Naive B cell (primary cell): ENCODE measurements around the gene DCUN1D5. TPM values are rescaled to one million over a fixed set of nuclear protein-coding genes. Genes with fewer than 3 reads are reported as not detected.
"Not testable (repeated sequence)": the region's sequence is repeated elsewhere in the genome, so short reads cannot be mapped to it uniquely, and the experiment has no call there.

Experiments used
- ATAC-seq, 2 donors: fragments of 150-1000 bp; cut with Tn5 transposase; 2 replicates each; pipeline ENCODE4 v1.10.0; 2021; ENCODE audit warnings: low read depth in 2 of 2, mild to moderate bottlenecking in 2 of 2, moderate library complexity in 2 of 2
- DNase-seq: peaks from one replicate; pipeline ENCODE4 v3.0.0; 2022
- H3K27ac Mint-ChIP-seq, 6 donors: one replicate each; pipeline ENCODE4 v1.8.0; 2020 to 2022; ENCODE audit warnings: mild to moderate bottlenecking in 6 of 6, mixed read lengths in 6 of 6, moderate library complexity in 5 of 6, inconsistent platforms in 2 of 6
- H3K27me3 Mint-ChIP-seq, 3 donors: one replicate each; pipeline ENCODE4 v1.8.0; 2021 to 2022; ENCODE audit warnings: mixed read lengths in 3 of 3, mild to moderate bottlenecking in 1 of 3
- H3K36me3 Mint-ChIP-seq, 2 donors: one replicate each; pipeline ENCODE4 v1.8.0; 2020 to 2022; ENCODE audit warnings: mixed read lengths in 2 of 2, inconsistent platforms in 1 of 2, mild to moderate bottlenecking in 1 of 2
- H3K4me1 Mint-ChIP-seq, 3 donors: one replicate each; pipeline ENCODE4 v1.8.0; 2020 to 2022; ENCODE audit warnings: mixed read lengths in 3 of 3, inconsistent platforms in 1 of 3, mild to moderate bottlenecking in 1 of 3, moderate library complexity in 1 of 3
- H3K4me3 Mint-ChIP-seq, 8 donors: one replicate each; pipeline ENCODE4 v1.8.0; 2020 to 2022; ENCODE audit warnings: mild to moderate bottlenecking in 8 of 8, mixed read lengths in 8 of 8, moderate library complexity in 8 of 8, inconsistent platforms in 2 of 8
- H3K9me3 Mint-ChIP-seq, 7 donors: one replicate each; pipeline ENCODE4 v1.8.0; 2020 to 2022; ENCODE audit warnings: mixed read lengths in 7 of 7, mild to moderate bottlenecking in 5 of 7, inconsistent platforms in 2 of 7, moderate library complexity in 1 of 7
- polyA plus RNA-seq, 6 donors: library from polyadenylated mRNA; unstranded; fragments of 300-500 nt; fragmentation: Illumina TruSeq; gene quantifications; one replicate each; pipeline ENCODE4 v1.2.3, GENCODE V29; 2021; ENCODE audit warnings: low read depth in 6 of 6

DCUN1D5 gene
- polyA plus RNA-seq, 6 donors from 2014 or later, result 17.1 to 33.4 (median 25.9) TPM

DNA sequence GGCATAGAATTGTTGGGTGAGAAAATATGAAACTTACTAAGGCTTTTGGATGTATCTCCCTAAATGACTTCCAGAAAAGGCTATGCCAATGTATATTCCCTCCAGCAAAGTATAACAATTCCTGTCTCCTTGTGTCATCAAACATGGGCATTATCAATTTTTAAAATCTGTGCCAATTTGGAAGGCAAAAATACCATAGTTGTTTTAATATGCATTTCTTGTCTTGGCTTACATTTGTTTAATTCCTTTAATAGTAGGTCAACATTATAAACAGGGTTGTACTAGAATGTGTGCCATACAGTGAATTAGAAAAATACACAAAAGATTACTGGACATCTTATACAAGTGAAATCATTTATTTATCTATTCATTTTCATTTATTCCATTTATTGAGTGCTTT is 41.6 kb downstream of the DCUN1D5 start:
- H3K27me3 Mint-ChIP-seq, result peaks cover 0 to 16% (median under 1%) of the 10 kb centered on the region in 3 donors
- H3K4me1 Mint-ChIP-seq, result no peaks in the 10 kb centered on the region
- ATAC-seq (no peak), DNase-seq (no peak)
- no peak overlapping the region for H3K27ac Mint-ChIP-seq
- H3K36me3 Mint-ChIP-seq, result peaks cover 0 to 5% of the 10 kb centered on the region in 2 donors
- H3K9me3 Mint-ChIP-seq, result peaks cover 0 to 2% (median 0%) of the 10 kb centered on the region in 7 donors
- H3K4me3 Mint-ChIP-seq, result no peak overlapping the region

DNA sequence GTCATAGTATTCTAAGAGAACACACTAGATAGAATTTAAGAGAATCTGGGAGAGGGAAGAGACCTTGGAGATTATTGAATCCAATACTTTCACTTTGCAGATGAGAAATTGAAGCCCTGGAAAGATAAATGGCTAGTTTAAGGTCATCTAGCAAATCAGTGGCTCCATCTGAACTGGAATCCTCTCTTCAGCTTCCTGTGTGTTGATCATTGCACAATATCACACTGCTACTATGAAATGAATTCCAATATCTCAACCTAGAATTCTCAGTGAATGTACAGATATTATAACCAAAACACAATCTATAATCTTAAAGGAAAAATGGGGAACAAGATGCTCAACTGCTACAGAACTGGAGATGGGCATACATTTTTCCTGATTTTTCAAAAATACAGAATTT is 44.1 kb downstream of the DCUN1D5 start:
- Mint-ChIP-seq H3K4me3 (no peak overlapping the region), H3K4me1 (no peaks in the 10 kb centered on the region), H3K27ac (no peak overlapping the region), H3K9me3 (peaks cover 0 to 2% (median 0%) of the 10 kb centered on the region in 7 donors), H3K27me3 (peaks cover 0 to 21% (median 8%) of the 10 kb centered on the region in 3 donors), H3K36me3 (peaks cover 0 to 5% of the 10 kb centered on the region in 2 donors)
- ATAC-seq, result no peak
- no peak for DNase-seq

DNA sequence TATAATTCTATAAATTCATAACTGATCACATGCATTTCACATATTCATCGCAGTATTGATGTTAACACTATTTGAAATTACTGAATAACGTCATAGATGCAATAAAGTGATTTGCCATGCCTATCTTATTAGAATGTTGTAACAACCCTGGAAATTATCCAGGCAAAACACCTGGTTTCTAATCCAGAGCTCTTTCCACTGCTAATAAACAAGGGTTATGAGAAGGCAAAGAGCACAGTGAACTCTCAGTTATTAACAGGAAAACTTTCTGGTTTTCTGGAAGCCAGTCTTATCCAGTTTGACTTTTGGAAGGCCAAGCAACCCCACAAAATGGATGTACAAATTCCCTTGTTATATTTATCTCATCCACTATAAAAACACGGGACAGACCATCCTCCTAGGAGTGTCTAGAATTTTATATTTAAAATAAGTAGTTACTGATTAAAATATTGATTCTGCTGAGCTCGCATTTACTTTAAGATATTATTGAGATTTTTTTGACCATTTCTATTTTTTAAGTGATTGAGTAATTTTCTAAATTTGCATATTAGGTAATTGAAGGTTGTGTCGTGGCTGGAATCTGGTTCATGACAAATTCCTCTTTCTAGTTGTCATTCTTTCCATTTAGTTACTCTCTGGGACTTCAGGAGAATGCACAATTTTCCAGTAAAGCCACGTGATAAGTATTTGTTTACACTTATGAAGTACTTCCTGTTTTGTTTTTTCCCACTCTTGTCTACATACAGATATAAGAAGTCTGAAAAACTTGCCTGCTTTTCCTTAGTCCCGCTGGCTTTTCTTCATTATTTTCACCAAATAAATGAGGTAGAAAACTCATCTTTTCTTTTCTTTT is 47.9 kb downstream of the DCUN1D5 start:
- DNase-seq (no peak), ATAC-seq (no peak)
- no peaks in the 10 kb centered on the region for H3K9me3 Mint-ChIP-seq
- H3K36me3 Mint-ChIP-seq, result no peaks in the 10 kb centered on the region
- no peaks in the 10 kb centered on the region for H3K4me1 Mint-ChIP-seq
- no peak overlapping the region for H3K4me3 Mint-ChIP-seq
- peak overlapping the region in 1 of 6 donors; percentile 31 for H3K27ac Mint-ChIP-seq
- peaks cover 5 to 29% (median 15%) of the 10 kb centered on the region in 3 donors for H3K27me3 Mint-ChIP-seq

DNA sequence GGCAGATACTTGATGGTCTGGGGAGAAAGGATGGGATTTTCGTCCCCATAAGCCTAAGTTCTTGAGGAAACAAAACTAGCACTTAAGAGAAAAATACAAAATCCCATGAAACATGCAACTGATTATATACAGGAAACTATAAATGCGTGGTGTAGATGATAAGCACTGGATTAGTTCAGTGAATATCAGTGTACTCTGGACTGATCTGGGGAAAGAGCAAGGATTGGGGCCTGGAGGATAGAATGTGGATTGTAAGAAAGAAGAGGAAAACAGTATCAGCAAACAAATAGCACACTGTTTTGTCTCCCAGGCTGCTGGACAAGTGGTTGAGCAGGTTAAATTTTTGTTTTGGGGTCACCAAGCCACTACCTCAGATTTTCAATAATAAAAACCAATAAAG is 49.8 kb downstream of the DCUN1D5 start:
- Mint-ChIP-seq H3K9me3 (no peaks in the 10 kb centered on the region), H3K4me1 (no peaks in the 10 kb centered on the region), H3K36me3 (no peaks in the 10 kb centered on the region), H3K27me3 (peaks cover 5 to 21% (median 15%) of the 10 kb centered on the region in 3 donors), H3K4me3 (no peak overlapping the region), H3K27ac (peak overlapping the region in 2 of 6 donors; percentile 24 to 29)
- no peak for ATAC-seq
- no peak for DNase-seq

DNA sequence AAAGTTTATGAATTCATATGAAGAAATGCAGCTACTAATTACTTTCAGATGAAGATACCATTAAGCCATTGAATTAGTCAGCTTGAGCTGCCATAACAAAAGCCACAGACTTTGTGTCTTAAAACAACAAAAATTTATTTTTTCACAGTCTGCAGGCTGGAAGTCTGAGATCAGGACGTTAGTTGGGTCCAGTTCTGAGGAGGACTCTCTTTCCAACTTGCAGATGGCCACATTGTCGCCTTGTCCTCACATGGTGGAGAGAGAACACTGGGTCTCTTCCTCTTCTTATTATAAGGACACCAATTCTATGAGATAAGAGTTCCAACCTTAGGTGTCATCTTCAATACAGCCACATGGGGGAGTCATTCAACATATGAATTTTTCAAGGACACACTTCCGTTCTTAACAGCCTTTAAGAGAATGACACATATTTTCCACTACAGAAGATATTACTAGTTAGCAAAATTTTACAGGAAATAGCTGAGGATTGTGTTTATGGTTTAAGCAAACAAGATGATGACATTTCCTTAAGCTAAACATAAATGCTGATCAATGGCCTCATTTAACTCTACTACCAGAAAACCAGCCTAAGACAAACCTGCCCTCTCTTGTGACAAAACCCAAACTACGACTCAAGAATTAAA is 56.0 kb downstream of the DCUN1D5 start:
- ATAC-seq (peak; percentile 58 to 76), DNase-seq (peak; percentile 33)
- Mint-ChIP-seq H3K4me3 (no peak overlapping the region), H3K4me1 (peaks cover 5 to 8% (median 6%) of the 10 kb centered on the region in 3 donors), H3K36me3 (no peaks in the 10 kb centered on the region), H3K9me3 (peaks cover 0 to 1% (median 0%) of the 10 kb centered on the region in 7 donors), H3K27ac (no peak overlapping the region), H3K27me3 (peaks cover 0 to 5% (median 0%) of the 10 kb centered on the region in 3 donors)

DNA sequence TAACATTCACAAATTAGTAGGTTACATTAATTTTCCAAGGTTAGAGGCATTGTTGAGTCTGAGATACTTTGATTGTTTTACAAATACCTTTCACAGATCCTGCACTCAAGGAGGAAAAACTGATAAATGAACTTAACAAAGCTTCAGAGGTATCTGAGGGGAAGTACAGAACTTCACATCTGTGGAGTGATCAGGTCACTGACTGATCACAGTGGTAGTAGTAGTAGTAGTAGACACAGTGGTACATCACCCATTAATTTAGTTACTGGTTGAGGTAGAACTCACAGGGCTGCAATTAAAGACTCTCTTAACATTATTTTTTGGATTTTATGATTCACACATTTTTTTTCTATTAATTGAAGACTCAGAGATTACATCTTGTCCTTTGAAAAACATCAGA is 56.7 kb downstream of the DCUN1D5 start:
- DNase-seq (no peak), ATAC-seq (no peak)
- Mint-ChIP-seq H3K36me3 (no peaks in the 10 kb centered on the region), H3K4me3 (no peak overlapping the region), H3K27ac (no peak overlapping the region), H3K27me3 (peaks cover 0 to 5% (median 0%) of the 10 kb centered on the region in 3 donors), H3K9me3 (peaks cover 0 to 1% (median 0%) of the 10 kb centered on the region in 7 donors), H3K4me1 (peaks cover 5 to 8% (median 6%) of the 10 kb centered on the region in 3 donors)

DNA sequence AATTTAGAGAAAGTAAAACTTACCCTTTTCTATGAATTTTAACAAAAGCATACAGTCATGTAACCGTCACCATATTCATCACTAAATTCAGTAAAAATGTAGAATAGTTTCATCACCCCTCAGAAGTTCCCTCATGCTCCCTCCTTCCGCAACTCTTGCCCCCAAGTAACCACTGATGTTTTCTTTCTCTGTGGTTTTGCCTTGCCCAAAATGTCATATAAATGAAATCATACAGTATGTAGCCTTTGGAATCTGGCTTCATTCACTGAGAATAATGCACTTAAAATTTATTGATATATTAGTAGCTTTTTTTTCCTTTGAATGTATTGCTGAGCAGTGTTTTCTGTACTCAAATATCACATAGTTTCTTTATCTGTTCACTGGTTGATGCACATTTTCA is 60.1 kb downstream of the DCUN1D5 start:
- Mint-ChIP-seq H3K9me3 (peaks cover 0 to 4% (median 0%) of the 10 kb centered on the region in 7 donors), H3K4me1 (peaks cover 5 to 8% (median 6%) of the 10 kb centered on the region in 3 donors), H3K36me3 (no peaks in the 10 kb centered on the region), H3K27me3 (peaks cover 5 to 21% (median 18%) of the 10 kb centered on the region in 3 donors), H3K27ac (no peak overlapping the region), H3K4me3 (no peak overlapping the region)
- no peak for DNase-seq
- no peak for ATAC-seq

DNA sequence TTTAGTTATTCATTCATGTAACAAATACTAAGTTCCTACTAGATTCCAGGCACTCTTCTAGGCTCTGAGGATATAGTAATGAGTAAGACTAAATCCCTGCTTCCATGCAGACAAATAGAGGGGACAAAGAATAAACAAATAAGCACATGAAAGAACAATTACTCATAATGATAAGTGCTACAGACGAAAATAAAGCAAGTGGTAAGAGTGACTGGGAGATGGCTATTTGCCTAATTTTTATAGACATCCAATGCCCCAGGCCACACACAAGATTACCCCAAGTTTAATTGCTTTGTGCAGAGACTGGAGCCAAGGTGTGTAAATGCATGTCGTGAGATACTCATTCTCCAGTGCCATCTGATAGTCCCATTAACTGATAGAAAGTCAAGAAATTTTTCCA is 62.6 kb downstream of the DCUN1D5 start:
- Mint-ChIP-seq H3K4me3 (no peak overlapping the region), H3K27me3 (peaks cover 5 to 21% (median 18%) of the 10 kb centered on the region in 3 donors), H3K27ac (no peak overlapping the region), H3K9me3 (peaks cover 0 to 4% (median 1%) of the 10 kb centered on the region in 7 donors), H3K4me1 (no peaks in the 10 kb centered on the region), H3K36me3 (no peaks in the 10 kb centered on the region)
- ATAC-seq, result no peak
- DNase-seq, result no peak

DNA sequence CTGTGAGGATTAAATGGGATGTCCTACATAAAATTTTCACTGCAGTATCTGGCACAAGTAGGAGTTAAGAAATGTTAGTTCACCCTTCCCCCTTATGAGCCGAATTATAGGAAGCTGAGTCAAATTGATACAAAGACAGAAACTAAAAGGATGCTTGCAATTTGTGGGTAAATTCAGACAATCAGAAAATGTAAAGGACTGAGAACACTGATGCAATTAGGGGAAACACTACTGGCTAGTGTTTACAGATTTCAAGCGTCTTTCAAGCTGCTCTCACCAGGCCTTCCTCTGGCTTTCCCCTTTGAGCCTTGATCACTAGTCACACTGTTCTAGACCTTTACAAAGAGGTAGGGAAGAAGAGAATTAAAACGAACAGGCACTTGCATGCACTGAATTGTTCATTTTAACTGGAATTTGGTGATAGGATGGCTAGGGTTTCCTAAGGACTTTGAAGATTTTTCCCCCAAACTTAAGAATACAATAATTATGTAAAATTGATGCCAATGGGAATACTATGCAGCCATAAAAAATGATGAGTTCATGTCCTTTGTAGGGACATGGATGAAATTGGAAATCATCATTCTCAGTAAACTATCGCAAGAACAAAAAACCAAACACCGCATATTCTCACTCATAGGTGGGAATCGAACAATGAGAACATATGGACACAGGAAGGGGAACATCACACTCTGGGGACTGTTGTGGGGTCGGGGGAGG is 63.5 kb downstream of the DCUN1D5 start:
- H3K4me1 Mint-ChIP-seq, DNase-seq, H3K9me3 Mint-ChIP-seq, ATAC-seq, H3K27ac Mint-ChIP-seq, H3K36me3 Mint-ChIP-seq, H3K4me3 Mint-ChIP-seq: not testable (repeated sequence)
- peaks cover 5 to 21% (median 18%) of the 10 kb centered on the region in 3 donors for H3K27me3 Mint-ChIP-seq

DNA sequence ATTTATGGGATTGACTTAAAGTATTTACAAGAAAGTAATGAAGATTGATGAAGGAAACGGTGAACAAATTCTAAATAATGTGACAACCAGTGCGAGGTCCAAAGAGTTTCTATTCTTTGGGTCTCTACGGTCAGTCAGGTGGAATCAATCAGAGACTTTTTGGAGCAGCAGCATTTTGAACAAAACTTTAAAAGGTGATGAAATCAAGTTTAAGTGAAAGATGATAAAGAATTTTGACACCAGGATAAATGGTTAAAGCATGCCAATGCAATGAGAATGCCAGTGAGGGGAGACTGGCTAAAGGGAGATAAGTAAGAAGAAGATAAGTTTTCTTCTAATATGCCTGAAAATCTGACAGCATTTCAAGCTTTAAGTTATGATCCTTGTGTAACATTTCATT is 67.9 kb downstream of the DCUN1D5 start:
- Mint-ChIP-seq H3K4me3 (no peak overlapping the region), H3K27me3 (peaks cover 4 to 19% (median 9%) of the 10 kb centered on the region in 3 donors), H3K9me3 (peaks cover 0 to 11% (median 2%) of the 10 kb centered on the region in 7 donors), H3K4me1 (no peaks in the 10 kb centered on the region), H3K36me3 (no peaks in the 10 kb centered on the region), H3K27ac (no peak overlapping the region)
- ATAC-seq (no peak), DNase-seq (no peak)

DNA sequence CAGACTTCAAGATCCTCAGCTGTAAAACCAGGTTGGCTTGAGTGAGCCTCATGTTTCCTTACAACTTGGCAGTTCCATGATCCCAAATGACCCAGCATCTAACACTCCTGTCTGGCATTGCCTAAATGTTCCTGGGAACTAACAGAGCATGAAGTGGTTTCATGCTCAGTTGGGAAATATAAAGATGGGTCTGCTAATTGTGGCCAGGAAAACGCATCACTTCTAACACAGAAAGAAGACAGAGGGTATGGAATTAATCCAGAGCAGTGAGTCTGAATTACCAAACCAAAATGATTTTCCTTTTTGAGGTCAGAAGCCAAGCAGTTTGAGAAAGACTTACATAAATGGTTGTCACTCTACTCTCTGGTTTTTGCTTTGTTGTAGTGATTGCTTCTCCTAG is 75.9 kb downstream of the DCUN1D5 start:
- Mint-ChIP-seq H3K4me3 (no peak overlapping the region), H3K36me3 (peaks cover 0 to 4% of the 10 kb centered on the region in 2 donors), H3K27ac (no peak overlapping the region), H3K9me3 (peaks cover 0 to 11% (median 6%) of the 10 kb centered on the region in 7 donors), H3K4me1 (no peaks in the 10 kb centered on the region), H3K27me3 (peaks cover 8 to 20% (median 17%) of the 10 kb centered on the region in 3 donors)
- ATAC-seq (no peak), DNase-seq (no peak)

DNA sequence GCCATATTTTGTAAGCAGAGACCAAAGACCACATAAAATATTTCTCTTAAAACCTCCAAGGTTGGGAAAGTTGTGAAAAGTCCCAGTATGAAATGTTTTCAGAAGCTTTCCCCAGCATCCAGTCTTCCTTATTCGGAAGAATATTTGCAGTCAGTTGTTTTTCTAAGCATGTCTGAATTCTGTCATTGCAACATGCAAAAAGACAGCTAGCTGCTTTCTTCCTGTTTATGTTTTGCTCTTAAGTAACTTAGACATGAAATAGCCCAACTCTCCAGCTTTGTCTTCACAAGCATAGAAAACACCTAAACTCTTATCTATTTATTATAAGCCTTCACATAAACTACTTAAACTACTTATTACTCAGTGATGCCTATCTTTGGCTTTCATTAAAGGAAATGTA is 78.5 kb downstream of the DCUN1D5 start:
- Mint-ChIP-seq H3K36me3 (peaks cover 0 to 8% of the 10 kb centered on the region in 2 donors), H3K4me3 (no peak overlapping the region), H3K4me1 (no peaks in the 10 kb centered on the region), H3K27me3 (peaks cover 14 to 20% (median 14%) of the 10 kb centered on the region in 3 donors), H3K9me3 (peaks cover 12 to 30% (median 16%) of the 10 kb centered on the region in 7 donors), H3K27ac (no peak overlapping the region)
- no peak for ATAC-seq
- no peak for DNase-seq
